Measurements from ENCODE around the gene CLSTN1.
"Not testable (repeated sequence)": the region's sequence is repeated elsewhere in the genome, so short reads cannot be mapped to it uniquely, and the experiment has no call there.

The CLSTN1 gene

GRCh38 chr1:9716404-9717192 lies 107.2 kb downstream of the CLSTN1 start:
- peaks cover 83% of the 10 kb centered on the region for H3K36me3 ChIP-seq (ENCODE audit: insufficient read depth, low read length)
- H3K27me3 ChIP-seq (ENCODE audit: insufficient read depth, low read length, poor library complexity), result no peaks in the 10 kb centered on the region
- TF ChIP-seq EZH2 (IDR thresholded peaks at IDR 0.05; ENCODE audit: borderline replicate concordance, low read depth, low read length, severe bottlenecking), result no peak
- no peak for TF ChIP-seq CTCF (IDR thresholded peaks at IDR 0.05; ENCODE audit: borderline replicate concordance, extremely low read depth, low read length, poor library complexity, severe bottlenecking)
- peak overlapping the region; percentile 94 for H3K9ac ChIP-seq (ENCODE audit: low read depth, low read length)
- peak overlapping the region; percentile 96 for H3K4me2 ChIP-seq (ENCODE audit: insufficient read depth, low read length)
- no peaks in the 10 kb centered on the region for H3K9me3 ChIP-seq (ENCODE audit: insufficient read depth, low read length, severe bottlenecking)
- peak overlapping the region; percentile 48 to 77 for H3K4me3 ChIP-seq (ENCODE audit: low read depth in 1 of 2, low read length in 2 of 2)
- DNase-seq (no peak), ATAC-seq (ENCODE audit: insufficient read depth, low read depth) (no peak)
- peaks cover 57% of the 10 kb centered on the region for H3K4me1 ChIP-seq (ENCODE audit: insufficient read depth, low read length)
- H3K79me2 ChIP-seq (ENCODE audit: insufficient read depth, low read length), result peaks cover 46% of the 10 kb centered on the region
- 0 out of 2 replicates have a peak, but pooled peaks cover 6% of the 10 kb centered on the region for H4K20me1 ChIP-seq (ENCODE audit: insufficient read depth, low read length)
- no peak overlapping the region; the same call in 1 of the 2 replicates for H2AFZ ChIP-seq (ENCODE audit: low read depth, low read length)
- peak overlapping the region; percentile 96 for H3K27ac ChIP-seq (ENCODE audit: low read length)

GRCh38 chr1:9715536-9716226 lies 108.1 kb downstream of the CLSTN1 start:
- Histone ChIP-seq H3K27me3 (ENCODE audit: insufficient read depth, low read length, poor library complexity) (no peaks in the 10 kb centered on the region), H3K9ac (ENCODE audit: low read depth, low read length) (peak overlapping the region; percentile 94), H3K4me1 (ENCODE audit: insufficient read depth, low read length) (peaks cover 57% of the 10 kb centered on the region), H3K9me3 (ENCODE audit: insufficient read depth, low read length, severe bottlenecking) (no peaks in the 10 kb centered on the region), H3K79me2 (ENCODE audit: insufficient read depth, low read length) (peaks cover 54% of the 10 kb centered on the region), H4K20me1 (ENCODE audit: insufficient read depth, low read length) (0 out of 2 replicates have a peak, but pooled peaks cover 6% of the 10 kb centered on the region), H3K27ac (ENCODE audit: low read length) (peak overlapping the region; percentile 96), H3K4me2 (ENCODE audit: insufficient read depth, low read length) (peak overlapping the region; percentile 96), H2AFZ (ENCODE audit: low read depth, low read length) (no peak overlapping the region), H3K36me3 (ENCODE audit: insufficient read depth, low read length) (peaks cover 81% of the 10 kb centered on the region), H3K4me3 (ENCODE audit: low read depth in 1 of 2, low read length in 2 of 2) (peak overlapping the region in 1 of 2 experiments; percentile 77; a peak in 2 of 4 replicates)
- TF ChIP-seq CTCF (IDR thresholded peaks at IDR 0.05; ENCODE audit: borderline replicate concordance, extremely low read depth, low read length, poor library complexity, severe bottlenecking) (no peak), EZH2 (IDR thresholded peaks at IDR 0.05; ENCODE audit: borderline replicate concordance, low read depth, low read length, severe bottlenecking) (no peak)
- no peak for ATAC-seq (ENCODE audit: insufficient read depth, low read depth)
- no peak for DNase-seq

GRCh38 chr1:9714257-9714718 lies 109.5 kb downstream of the CLSTN1 start:
- no peak for ATAC-seq (ENCODE audit: insufficient read depth, low read depth)
- H3K4me2 ChIP-seq (ENCODE audit: insufficient read depth, low read length), result no peak overlapping the region
- H3K4me1 ChIP-seq (ENCODE audit: insufficient read depth, low read length), result peaks cover 46% of the 10 kb centered on the region

GRCh38 chr1:9712767-9713166 lies 111.0 kb downstream of the CLSTN1 start:
- H3K9me3 ChIP-seq (ENCODE audit: insufficient read depth, low read length, severe bottlenecking); H3K4me3 ChIP-seq (ENCODE audit: low read depth in 1 of 2, low read length in 2 of 2); H3K4me2 ChIP-seq (ENCODE audit: insufficient read depth, low read length); H4K20me1 ChIP-seq (ENCODE audit: insufficient read depth, low read length); H2AFZ ChIP-seq (ENCODE audit: low read depth, low read length); H3K9ac ChIP-seq (ENCODE audit: low read depth, low read length); ATAC-seq (ENCODE audit: insufficient read depth, low read depth); DNase-seq; H3K27me3 ChIP-seq (ENCODE audit: insufficient read depth, low read length, poor library complexity): not testable (repeated sequence)
- Histone ChIP-seq H3K79me2 (ENCODE audit: insufficient read depth, low read length) (peaks cover 62% of the 10 kb centered on the region), H3K4me1 (ENCODE audit: insufficient read depth, low read length) (peaks cover 31% of the 10 kb centered on the region), H3K36me3 (ENCODE audit: insufficient read depth, low read length) (peaks cover 75% of the 10 kb centered on the region), H3K27ac (ENCODE audit: low read length) (peak overlapping the region; percentile 31; the same call in 1 of the 2 replicates)

More at GRCh38 chr1:9714257-9714718, 109.5 kb downstream of the CLSTN1 start:
- H3K9me3 ChIP-seq (ENCODE audit: insufficient read depth, low read length, severe bottlenecking), result no peaks in the 10 kb centered on the region
- no peak overlapping the region for H2AFZ ChIP-seq (ENCODE audit: low read depth, low read length)
- no peak for DNase-seq
- peaks cover 65% of the 10 kb centered on the region for H3K79me2 ChIP-seq (ENCODE audit: insufficient read depth, low read length)
- no peak overlapping the region for H3K9ac ChIP-seq (ENCODE audit: low read depth, low read length)
- H4K20me1 ChIP-seq (ENCODE audit: insufficient read depth, low read length), result 0 out of 2 replicates have a peak, but pooled peaks cover 6% of the 10 kb centered on the region
- no peak for TF ChIP-seq EZH2 (IDR thresholded peaks at IDR 0.05; ENCODE audit: borderline replicate concordance, low read depth, low read length, severe bottlenecking)
- H3K27me3 ChIP-seq (ENCODE audit: insufficient read depth, low read length, poor library complexity), result no peaks in the 10 kb centered on the region
- H3K27ac ChIP-seq (ENCODE audit: low read length), result peak overlapping the region; percentile 24; the same call in 1 of the 2 replicates
- peaks cover 82% of the 10 kb centered on the region for H3K36me3 ChIP-seq (ENCODE audit: insufficient read depth, low read length)
- H3K4me3 ChIP-seq (ENCODE audit: low read depth in 1 of 2, low read length in 2 of 2), result no peak overlapping the region
